Loucy (cell line): ENCODE results near the gene BMP4.

ENCODE experiments used
- CTCF ChIP-seq: fragments of 200-600 bp; sonication (generic); conservative IDR thresholded peaks from 2 replicates; pipeline ENCODE4 v1.5.1; 2014; ENCODE audit warnings: mild to moderate bottlenecking, antibody characterized with exemption, low read length
- EZH2phosphoT487 ChIP-seq: fragments of 200-600 bp; IDR thresholded peaks from 2 replicates; pipeline ENCODE4 v1.6.1; 2018; ENCODE audit warnings: antibody characterized with exemption, mild to moderate bottlenecking, moderate library complexity, borderline replicate concordance

- TF ChIP-seq CTCF (no peak), EZH2phosphoT487 (no peak)
These were observed 6.3 kb upstream of the BMP4 start for GRCh38 chr14:53962953-53963319.
